Neural cell (in vitro differentiated cells): ENCODE measurements around the gene PLA1A.

Experiments used
- POLR2AphosphoS5 ChIP-seq: IDR thresholded peaks from 2 replicates; pipeline ENCODE4 v1.6.1; 2012
- TF ChIP-seq, protein P1 (sequence below): fragments of 450-650 bp; IDR thresholded peaks from 2 replicates; pipeline ENCODE4 v1.5.1; 2014; ENCODE audit warnings: antibody characterized with exemption, mild to moderate bottlenecking, moderate library complexity; ENCODE audit not compliant: poor library complexity, severe bottlenecking

DNA sequence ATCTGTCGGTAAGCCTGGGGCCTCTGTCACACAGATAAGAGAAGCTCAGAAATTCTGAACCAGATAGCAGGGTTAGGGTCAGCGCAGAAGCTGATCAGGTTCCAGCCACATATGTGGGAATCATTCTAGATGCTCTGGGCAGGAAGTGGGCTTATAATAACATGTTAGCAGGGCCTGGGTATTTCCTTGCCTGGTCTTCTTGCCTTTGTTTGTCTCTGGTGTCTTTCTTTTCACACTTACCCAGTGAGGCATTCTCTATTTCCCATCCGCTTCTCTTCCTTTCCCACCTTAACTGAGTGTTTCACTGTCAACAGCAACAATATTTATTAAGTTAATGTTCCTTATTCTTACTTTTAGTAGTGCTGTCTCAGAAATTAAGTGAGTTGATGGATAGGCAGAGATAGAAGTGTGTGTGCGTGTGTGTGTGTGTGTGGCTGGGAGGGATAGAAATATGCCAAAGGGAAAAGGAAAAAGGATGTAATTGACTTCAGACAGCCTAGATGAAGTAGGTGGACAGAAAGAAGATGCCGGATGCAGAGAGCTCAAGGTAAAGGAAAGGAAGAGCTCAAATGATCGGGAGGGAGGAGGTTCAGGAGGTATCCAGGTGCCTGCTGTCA is 2.0 kb downstream of the PLA1A start:
- no peak for TF ChIP-seq POLR2AphosphoS5
- TF ChIP-seq, protein P1, sequence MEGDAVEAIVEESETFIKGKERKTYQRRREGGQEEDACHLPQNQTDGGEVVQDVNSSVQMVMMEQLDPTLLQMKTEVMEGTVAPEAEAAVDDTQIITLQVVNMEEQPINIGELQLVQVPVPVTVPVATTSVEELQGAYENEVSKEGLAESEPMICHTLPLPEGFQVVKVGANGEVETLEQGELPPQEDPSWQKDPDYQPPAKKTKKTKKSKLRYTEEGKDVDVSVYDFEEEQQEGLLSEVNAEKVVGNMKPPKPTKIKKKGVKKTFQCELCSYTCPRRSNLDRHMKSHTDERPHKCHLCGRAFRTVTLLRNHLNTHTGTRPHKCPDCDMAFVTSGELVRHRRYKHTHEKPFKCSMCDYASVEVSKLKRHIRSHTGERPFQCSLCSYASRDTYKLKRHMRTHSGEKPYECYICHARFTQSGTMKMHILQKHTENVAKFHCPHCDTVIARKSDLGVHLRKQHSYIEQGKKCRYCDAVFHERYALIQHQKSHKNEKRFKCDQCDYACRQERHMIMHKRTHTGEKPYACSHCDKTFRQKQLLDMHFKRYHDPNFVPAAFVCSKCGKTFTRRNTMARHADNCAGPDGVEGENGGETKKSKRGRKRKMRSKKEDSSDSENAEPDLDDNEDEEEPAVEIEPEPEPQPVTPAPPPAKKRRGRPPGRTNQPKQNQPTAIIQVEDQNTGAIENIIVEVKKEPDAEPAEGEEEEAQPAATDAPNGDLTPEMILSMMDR = no peak
